Pulmonary artery endothelial cell (primary cell): ENCODE measurements around the gene EMX1. TPM values are rescaled to one million over a fixed set of nuclear protein-coding genes. Genes with fewer than 3 reads are reported as not detected.

Experiments used
- DNase-seq: peaks from one replicate; pipeline ENCODE4 v3.0.0-alpha.2; 2011; ENCODE audit warnings: low read depth, low spot score
- total RNA-seq: library from RNA; depleted of rRNA; stranded (reverse); fragments of >200 nt; gene quantifications from 2 replicates; pipeline ENCODE4 v1.2.3, GENCODE V29; 2014

Gene EMX1
- total RNA-seq, 1 donor from 2014 or later = not detected

- DNase-seq = no peak
Measured at GRCh38 chr2:72979896-72980295, 62.6 kb downstream of the EMX1 start.

- no peak for DNase-seq
Measured at GRCh38 chr2:72980535-72981217, 63.4 kb downstream of the EMX1 start.

GRCh38 chr2:72981536-72981935, 64.2 kb downstream of the EMX1 start:
- no peak for DNase-seq

GRCh38 chr2:72982219-72982618, 64.9 kb downstream of the EMX1 start:
- DNase-seq = no peak

GRCh38 chr2:72982781-72983499, 65.6 kb downstream of the EMX1 start:
- DNase-seq = no peak

- DNase-seq = no peak
Measured at GRCh38 chr2:72983500-72984161, 66.3 kb downstream of the EMX1 start.

- DNase-seq = no peak
Measured at GRCh38 chr2:72984172-72984671, 66.9 kb downstream of the EMX1 start.

Other genes starting within 250 kb of the EMX1 start
- 24.1 and 43.5 TPM in 2 replicates for gene EXOC6B, start 91.5 kb upstream of the EMX1 start, total RNA-seq
- 42.0 and 63.5 TPM in 2 replicates for gene SPR, start 30.1 kb upstream of the EMX1 start, total RNA-seq
- 11.1 and 16.1 TPM in 2 replicates for gene SFXN5, start 154.2 kb downstream of the EMX1 start, total RNA-seq
- gene RAB11FIP5, start 195.4 kb downstream of the EMX1 start, total RNA-seq = 47.2 and 50.2 TPM in 2 replicates